NCI-H1694 (cell line): ENCODE data around the gene CAVIN3.

ENCODE experiments used
- DNase-seq: peaks from one replicate; lab custom pipeline; 2025; lab: John Stamatoyannopoulos, UW

The CAVIN3 gene, protein sequence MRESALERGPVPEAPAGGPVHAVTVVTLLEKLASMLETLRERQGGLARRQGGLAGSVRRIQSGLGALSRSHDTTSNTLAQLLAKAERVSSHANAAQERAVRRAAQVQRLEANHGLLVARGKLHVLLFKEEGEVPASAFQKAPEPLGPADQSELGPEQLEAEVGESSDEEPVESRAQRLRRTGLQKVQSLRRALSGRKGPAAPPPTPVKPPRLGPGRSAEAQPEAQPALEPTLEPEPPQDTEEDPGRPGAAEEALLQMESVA

DNA sequence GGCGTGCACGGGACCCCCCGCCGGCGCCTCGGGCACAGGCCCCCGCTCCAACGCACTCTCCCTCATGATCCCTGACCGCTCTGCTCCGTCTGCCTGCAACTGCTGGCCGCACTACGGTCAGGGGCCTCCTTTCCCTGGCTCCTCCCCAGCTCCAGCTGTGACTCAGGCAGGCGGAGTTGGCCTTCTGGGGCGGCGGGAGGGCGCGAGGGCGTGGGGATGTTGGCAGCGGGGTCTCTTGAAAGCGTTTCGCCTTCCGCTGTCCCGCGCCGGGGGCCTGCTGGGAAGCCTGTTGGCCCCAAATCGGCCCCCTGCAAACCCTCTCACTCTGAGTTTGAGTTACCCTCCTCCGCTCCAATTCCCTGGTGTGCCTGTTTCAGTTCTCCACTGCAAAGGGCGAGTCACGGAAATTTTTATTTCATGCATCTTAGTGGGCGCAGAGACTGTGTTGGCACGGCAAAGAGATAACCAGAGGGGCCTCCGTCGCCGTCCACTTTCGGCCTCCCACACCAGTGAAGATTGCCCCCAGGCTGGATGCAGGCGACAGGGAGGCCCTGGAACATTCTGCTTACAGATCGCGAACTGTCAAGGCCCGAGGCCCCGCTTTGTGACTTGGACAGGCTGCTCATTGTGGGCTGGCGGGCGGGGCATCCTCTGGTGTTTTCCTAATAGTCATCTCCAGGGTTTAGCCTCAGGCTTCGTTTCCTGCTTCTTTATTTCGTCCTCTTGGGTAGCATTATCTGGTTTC lies at the start of gene CAVIN3:
Gene CAVIN3, minus strand, starts transcription at position 91 of the 745 bp plus-strand sequence. Its CDS starts 25 bp downstream, at position 66.
- no peak for DNase-seq

- no peak for DNase-seq
Observed at GRCh38 chr11:6365659-6366058, 45.4 kb upstream of the CAVIN3 start.

GRCh38 chr11:6362873-6363678 lies 42.8 kb upstream of the CAVIN3 start:
- peak; percentile 40 for DNase-seq

- DNase-seq, result no peak
Observed at GRCh38 chr11:6362185-6362872, 42.0 kb upstream of the CAVIN3 start.

DNA sequence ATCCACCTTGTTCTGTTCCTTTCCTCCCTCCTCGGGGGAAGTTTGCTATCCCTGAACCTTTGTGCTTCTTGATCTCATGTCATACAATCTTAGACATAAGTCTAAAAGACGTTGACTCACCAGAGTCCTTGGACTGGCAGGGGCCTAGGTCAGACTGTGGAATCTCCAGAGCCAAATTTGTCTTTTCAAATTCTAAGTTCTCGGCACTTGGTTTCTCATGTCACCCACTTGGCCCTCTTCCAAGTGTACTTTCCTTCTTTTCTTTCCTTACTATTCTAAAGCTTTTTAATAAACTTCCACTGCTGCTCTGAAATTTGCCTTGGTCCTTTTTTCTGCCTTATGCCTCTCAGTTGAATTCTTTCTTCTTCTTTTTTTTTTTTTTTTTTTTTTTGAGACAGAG lies 39.9 kb upstream of the CAVIN3 start:
- no peak for DNase-seq

- no peak for DNase-seq
Observed at GRCh38 chr11:6357222-6357621, 36.9 kb upstream of the CAVIN3 start.

- no peak for DNase-seq
Observed at GRCh38 chr11:6356503-6357055, 36.3 kb upstream of the CAVIN3 start.

DNA sequence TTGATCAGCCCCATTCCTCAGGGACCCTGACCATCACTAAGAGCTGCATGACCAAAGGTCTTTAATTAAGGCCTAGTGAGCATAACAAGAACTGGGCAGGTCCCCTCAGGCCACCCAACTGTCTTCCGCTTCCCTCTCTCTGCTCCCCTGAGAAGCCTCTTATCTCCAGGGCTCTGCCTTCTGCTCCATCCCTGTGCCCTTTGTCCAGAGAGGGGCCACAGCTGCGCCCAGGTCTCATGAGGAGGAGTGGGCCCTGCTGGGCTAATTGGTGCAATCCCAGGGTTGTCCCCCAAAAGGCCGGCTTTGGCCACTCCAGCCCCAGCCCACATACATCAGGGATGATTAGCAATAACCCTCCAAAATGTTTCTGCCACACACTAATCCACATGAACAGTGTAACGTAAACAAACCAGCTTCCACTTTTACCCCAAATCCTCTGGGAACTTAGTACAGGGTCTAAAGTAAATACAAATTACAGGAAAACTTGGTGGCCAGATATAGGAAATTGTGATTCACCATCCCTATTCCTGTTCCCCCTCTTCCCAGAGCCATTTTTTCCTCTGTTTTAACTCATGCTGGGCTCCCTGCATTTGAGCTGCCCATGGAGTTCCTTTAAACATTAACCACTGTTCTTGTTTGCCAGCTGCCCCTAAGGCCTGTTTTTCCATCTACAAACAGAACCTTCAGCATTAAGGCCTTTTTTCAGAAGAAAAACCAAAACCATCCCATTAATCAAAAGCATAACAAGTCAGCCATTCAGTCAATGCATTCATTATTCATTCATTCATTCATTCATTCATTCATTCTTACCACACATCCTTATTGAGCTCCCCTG lies 34.6 kb upstream of the CAVIN3 start:
- no peak for DNase-seq

DNA sequence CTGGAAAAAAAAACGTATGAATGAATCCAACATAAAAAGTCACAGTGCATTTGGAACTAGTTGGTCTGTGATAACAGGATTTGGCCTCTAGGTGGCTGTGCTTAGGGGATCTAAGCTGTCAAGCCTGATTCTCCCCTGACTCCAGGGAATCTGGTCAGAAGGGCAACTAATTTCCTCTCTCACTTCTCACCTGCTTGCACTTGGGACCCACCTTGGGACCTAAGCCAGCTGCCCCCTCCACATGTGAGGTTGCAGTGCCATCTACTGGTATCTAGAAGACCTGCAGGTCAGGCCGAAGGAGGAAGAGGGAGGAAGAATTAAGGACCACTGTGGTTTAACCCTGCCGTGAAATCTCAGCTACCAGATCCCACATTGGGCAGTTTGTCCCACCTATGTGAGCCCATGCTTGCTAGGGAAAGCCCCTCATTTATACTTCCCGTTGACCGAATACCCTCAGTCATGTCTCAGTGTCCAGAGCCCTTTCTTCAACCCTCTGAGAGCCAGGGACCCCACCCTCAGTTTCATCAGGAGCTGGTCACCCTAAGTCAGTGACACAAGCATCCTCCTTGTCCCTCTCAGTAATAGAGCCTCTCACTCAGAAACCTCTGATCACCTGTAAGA lies 33.2 kb upstream of the CAVIN3 start:
- DNase-seq, result no peak

- DNase-seq, result no peak
Observed at GRCh38 chr11:6351782-6352382, 31.6 kb upstream of the CAVIN3 start.

DNA sequence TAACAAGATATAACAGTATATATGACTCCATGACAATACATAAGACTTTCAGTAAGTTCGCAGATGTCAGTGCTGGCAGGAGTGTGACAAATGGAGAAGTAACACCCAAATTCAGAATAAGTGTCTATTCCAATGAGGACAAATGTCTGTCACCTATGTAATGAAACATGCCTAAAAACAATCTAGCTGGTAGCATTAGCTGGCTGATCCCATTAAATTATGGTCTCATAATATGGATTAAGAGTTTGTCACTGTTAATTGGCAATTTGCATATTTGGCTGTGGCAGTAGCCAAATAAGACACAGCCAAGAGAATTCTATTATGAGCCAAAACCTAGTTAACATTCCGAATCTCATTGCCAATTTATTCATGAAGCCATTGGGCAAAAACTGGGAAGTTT lies 30.2 kb upstream of the CAVIN3 start:
- DNase-seq, result no peak

GRCh38 chr11:6350043-6350442 lies 29.7 kb upstream of the CAVIN3 start:
- no peak for DNase-seq

DNA sequence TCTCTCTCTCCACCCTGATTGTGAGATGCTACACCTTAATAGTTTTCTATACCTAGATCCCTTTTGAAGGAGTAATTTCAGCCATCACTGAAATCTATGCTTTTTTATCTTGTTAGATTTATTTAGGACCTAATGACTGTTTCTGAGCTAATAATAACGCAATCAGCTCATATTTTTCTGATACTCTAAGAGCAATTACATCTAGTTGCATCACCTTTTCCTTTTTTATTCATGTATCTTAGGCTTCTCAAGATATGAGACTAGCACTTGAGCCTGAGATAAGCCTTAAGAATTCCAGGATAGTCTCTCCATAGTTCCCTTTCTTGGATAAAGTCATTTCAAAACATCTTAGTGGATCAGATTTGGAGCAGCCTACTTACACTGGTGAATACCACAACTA lies 25.1 kb upstream of the CAVIN3 start:
- no peak for DNase-seq

DNA sequence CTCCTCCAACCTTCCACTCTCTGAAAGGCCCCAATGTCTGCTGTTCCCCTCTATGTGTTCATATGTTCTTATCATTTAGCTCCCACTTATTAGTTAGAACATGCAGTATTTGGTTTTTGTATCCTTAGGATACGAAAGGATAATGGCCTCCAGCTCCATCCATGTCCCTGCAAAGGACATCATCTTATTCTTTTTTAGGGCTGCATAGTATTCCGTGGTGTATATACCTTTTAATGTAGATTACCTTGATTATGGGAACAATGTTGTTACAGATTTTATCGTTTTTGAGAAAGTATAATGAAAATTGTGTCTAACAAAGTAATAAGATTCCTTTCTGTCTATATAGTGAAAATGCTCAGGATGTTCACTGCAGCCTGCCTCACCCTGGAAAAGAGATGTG lies 16.0 kb upstream of the CAVIN3 start:
- no peak for DNase-seq

GRCh38 chr11:6334806-6335205 lies 14.5 kb upstream of the CAVIN3 start:
- no peak for DNase-seq

DNA sequence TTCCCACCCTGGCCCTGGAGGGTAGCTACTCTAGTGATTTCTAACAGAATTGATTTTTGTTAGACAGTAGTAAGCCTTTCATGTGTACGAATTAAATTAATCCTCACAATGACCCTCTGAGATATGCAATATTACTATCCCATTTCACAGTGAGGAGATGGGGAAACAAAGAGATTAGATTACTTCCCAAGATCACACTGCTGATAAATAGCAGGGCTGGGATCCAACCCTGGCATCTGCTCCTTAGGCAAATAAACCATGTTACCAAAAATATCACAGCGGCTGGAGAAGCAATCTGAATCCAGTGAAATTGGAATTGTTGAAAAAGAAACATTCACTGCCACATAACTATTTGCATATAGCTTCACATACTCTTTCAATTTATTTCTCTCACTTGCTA lies 12.8 kb upstream of the CAVIN3 start:
- DNase-seq, result peak; percentile 30

DNA sequence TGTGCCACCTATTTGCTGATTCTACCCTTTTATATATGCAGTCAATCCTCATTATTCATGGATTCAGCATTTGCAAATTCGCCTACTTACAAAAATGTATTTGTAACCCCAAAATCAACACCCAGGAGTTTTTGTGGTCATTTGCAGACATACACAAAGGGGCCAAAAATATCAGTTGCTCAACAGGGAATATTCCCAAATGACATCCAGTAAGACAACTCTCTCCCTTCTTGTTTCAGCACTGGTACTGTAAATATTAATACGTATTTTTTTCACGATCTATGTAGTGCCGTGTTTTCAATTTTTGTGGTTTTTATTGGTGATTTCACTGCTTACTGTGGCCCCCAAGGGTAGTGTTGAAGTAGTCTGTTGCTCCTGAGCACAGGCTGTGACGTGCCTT lies 11.8 kb upstream of the CAVIN3 start:
- no peak for DNase-seq

DNA sequence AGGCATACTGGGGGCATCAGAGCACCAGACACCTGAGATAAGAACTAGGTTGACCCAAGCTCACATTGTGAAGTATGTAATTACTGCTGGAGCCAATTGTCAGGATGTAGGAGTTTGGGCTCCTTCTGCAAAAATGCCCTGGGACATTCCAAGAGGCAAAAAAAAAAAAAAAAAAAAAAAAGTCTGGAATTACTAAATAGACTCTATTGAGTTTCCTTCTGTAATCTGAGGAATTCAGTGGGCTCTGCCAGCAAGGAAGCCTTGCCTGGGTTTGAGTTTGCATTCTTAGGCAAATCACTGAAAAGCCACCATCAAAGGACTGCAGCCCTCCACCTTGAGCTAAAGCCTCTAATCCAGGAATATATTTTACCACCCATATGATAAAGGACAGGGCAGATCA lies 8.0 kb upstream of the CAVIN3 start:
- no peak for DNase-seq

- no peak for DNase-seq
Observed at GRCh38 chr11:6327806-6328205, 7.5 kb upstream of the CAVIN3 start.

- DNase-seq, result no peak
Observed at GRCh38 chr11:6326985-6327384, 6.7 kb upstream of the CAVIN3 start.
